GM19193 (cell line): ENCODE measurements around the gene ECI2.

Source experiments
- POLR2A ChIP-seq: IDR thresholded peaks from 4 replicates; pipeline ENCODE4 v1.6.1; 2011; ENCODE audit not compliant: insufficient read depth, insufficient read length; ENCODE audit errors: extremely low read depth

Gene ECI2

GRCh38 chr6:4159491-4159890 lies 24.1 kb upstream of the ECI2 start:
- TF ChIP-seq POLR2A, result no peak

- no peak for TF ChIP-seq POLR2A
Observed at GRCh38 chr6:4157506-4157905, 22.1 kb upstream of the ECI2 start.

GRCh38 chr6:4155848-4156466 lies 20.6 kb upstream of the ECI2 start:
- TF ChIP-seq POLR2A, result no peak

GRCh38 chr6:4153514-4153985 lies 18.2 kb upstream of the ECI2 start:
- no peak for TF ChIP-seq POLR2A

- no peak for TF ChIP-seq POLR2A
Observed at GRCh38 chr6:4145083-4145482, 9.7 kb upstream of the ECI2 start.

GRCh38 chr6:4139272-4139671 lies 3.9 kb upstream of the ECI2 start:
- TF ChIP-seq POLR2A, result no peak

GRCh38 chr6:4138186-4138585 lies 2.8 kb upstream of the ECI2 start:
- TF ChIP-seq POLR2A, result no peak

GRCh38 chr6:4136354-4136831 lies 1.0 kb upstream of the ECI2 start:
- no peak for TF ChIP-seq POLR2A

GRCh38 chr6:4135665-4136353 lies 434 bp upstream of the ECI2 start:
- peak; percentile 53 for TF ChIP-seq POLR2A

- TF ChIP-seq POLR2A, result no peak
Observed at GRCh38 chr6:4133941-4134838, 1.2 kb downstream of the ECI2 start.

- TF ChIP-seq POLR2A, result no peak
Observed at GRCh38 chr6:4130357-4130987, 4.9 kb downstream of the ECI2 start.

- no peak for TF ChIP-seq POLR2A
Observed at GRCh38 chr6:4129446-4129845, 5.9 kb downstream of the ECI2 start.

GRCh38 chr6:4128748-4129147 lies 6.6 kb downstream of the ECI2 start:
- no peak for TF ChIP-seq POLR2A

GRCh38 chr6:4128072-4128471 lies 7.3 kb downstream of the ECI2 start:
- TF ChIP-seq POLR2A, result no peak
